Caco-2 (cell line): ENCODE measurements around the gene TVP23A. TPM values are rescaled to one million over a fixed set of nuclear protein-coding genes. Genes with fewer than 3 reads are reported as not detected.

Experiments
- BruUV-seq: library from RNA; stranded (reverse); fragments of 400-500 nt; replicated peaks from 2 replicates; lab custom pipeline; 2021; lab: Mats Ljungman, UMichigan
- CTCF ChIA-PET: fragments of 300-600 bp; sonication (Branson Sonifier 250); formaldehyde crosslinking; loops from one replicate; lab custom pipeline; 2022; ENCODE audit warnings: antibody characterized with exemption; lab: Charles Lee
- POLR2A ChIA-PET: fragments of 300-600 bp; sonication (Branson Sonifier 250); formaldehyde crosslinking; loops from one replicate; lab custom pipeline; 2022; ENCODE audit warnings: antibody characterized with exemption; lab: Charles Lee
- DNase-seq, 2 experiments: peaks; one replicate each; pipeline versions ENCODE4 v3.0.0 to v3.0.0-alpha.2; 2020 to 2022
- H3K27me3 ChIP-seq: replicated peaks from 2 replicates; pipeline ENCODE4 v1.6.0; 2011; ENCODE audit warnings: low read length; ENCODE audit not compliant: control insufficient read depth, insufficient read depth
- H3K36me3 ChIP-seq: 2 replicates; pipeline ENCODE4 v1.5.1; 2011; ENCODE audit warnings: low read length; ENCODE audit not compliant: control insufficient read depth, insufficient read depth
- H3K4me1 ChIP-seq: fragments of 250-450 bp; sonication (Bioruptor Pico); 2 replicates; pipeline ENCODE4 v1.5.1; 2020; ENCODE audit warnings: mild to moderate bottlenecking
- H3K4me3 ChIP-seq: 2 replicates; pipeline ENCODE4 v1.5.1; 2011; ENCODE audit warnings: low read depth, mild to moderate bottlenecking, control low read depth, low read length
- H3K9me3 ChIP-seq: fragments of 250-450 bp; sonication (Bioruptor Pico); 2 replicates; pipeline ENCODE4 v1.5.1; 2020; ENCODE audit warnings: mild to moderate bottlenecking, moderate library complexity
- H3K27ac Mint-ChIP-seq: one replicate; pipeline ENCODE4 v1.8.0; 2022; ENCODE audit warnings: mixed read lengths; ENCODE audit not compliant: unreplicated experiment
- H3K27me3 Mint-ChIP-seq: one replicate; pipeline ENCODE4 v1.8.0; 2022; ENCODE audit warnings: mixed read lengths; ENCODE audit not compliant: insufficient read depth, unreplicated experiment
- H3K36me3 Mint-ChIP-seq: one replicate; pipeline ENCODE4 v1.8.0; 2022; ENCODE audit warnings: mild to moderate bottlenecking, mixed read lengths; ENCODE audit not compliant: insufficient read depth, unreplicated experiment
- H3K4me1 Mint-ChIP-seq: one replicate; pipeline ENCODE4 v1.8.0; 2022; ENCODE audit warnings: low read depth, mixed read lengths; ENCODE audit not compliant: unreplicated experiment
- H3K4me3 Mint-ChIP-seq: one replicate; pipeline ENCODE4 v1.8.0; 2022; ENCODE audit warnings: mild to moderate bottlenecking, moderate library complexity, mixed read lengths; ENCODE audit not compliant: unreplicated experiment
- H3K9me3 Mint-ChIP-seq: one replicate; pipeline ENCODE4 v1.8.0; 2022; ENCODE audit warnings: mixed read lengths; ENCODE audit not compliant: unreplicated experiment
- intact Hi-C: fragments of 100-400 bp; cut with micrococcal nuclease; formaldehyde crosslinking; loops from one replicate; pipeline ENCODE4 v1.10.0; 2022; ENCODE audit not compliant: unreplicated experiment
- total RNA-seq: library from RNA; stranded (reverse); gene quantifications from 2 replicates; pipeline ENCODE4 v1.2.3, GENCODE V29; 2022
- TF ChIP-seq, protein P1 (sequence below), 2 experiments: fragments of 200-600 bp in 1 of 2; IDR thresholded peaks; 1 replicate in 1 of 2; 2 replicates in 1 of 2; pipeline versions ENCODE4 v1.5.1 to v1.8.0; 2011 to 2022; ENCODE audit warnings: antibody characterized with exemption in 1 of 2, control low read depth in 1 of 2, inconsistent platforms in 1 of 2, low read depth in 1 of 2, low read length in 1 of 2, mild to moderate bottlenecking in 1 of 2, moderate library complexity in 1 of 2; ENCODE audit not compliant: insufficient read depth in 1 of 2, severe bottlenecking in 1 of 2, unreplicated experiment in 1 of 2

Gene TVP23A
- total RNA-seq, 1 experiment from 2014 or later, result not detected

GRCh38 chr16:10776280-10776679 is 42.3 kb downstream of the TVP23A start:
- TF ChIP-seq, protein P1, sequence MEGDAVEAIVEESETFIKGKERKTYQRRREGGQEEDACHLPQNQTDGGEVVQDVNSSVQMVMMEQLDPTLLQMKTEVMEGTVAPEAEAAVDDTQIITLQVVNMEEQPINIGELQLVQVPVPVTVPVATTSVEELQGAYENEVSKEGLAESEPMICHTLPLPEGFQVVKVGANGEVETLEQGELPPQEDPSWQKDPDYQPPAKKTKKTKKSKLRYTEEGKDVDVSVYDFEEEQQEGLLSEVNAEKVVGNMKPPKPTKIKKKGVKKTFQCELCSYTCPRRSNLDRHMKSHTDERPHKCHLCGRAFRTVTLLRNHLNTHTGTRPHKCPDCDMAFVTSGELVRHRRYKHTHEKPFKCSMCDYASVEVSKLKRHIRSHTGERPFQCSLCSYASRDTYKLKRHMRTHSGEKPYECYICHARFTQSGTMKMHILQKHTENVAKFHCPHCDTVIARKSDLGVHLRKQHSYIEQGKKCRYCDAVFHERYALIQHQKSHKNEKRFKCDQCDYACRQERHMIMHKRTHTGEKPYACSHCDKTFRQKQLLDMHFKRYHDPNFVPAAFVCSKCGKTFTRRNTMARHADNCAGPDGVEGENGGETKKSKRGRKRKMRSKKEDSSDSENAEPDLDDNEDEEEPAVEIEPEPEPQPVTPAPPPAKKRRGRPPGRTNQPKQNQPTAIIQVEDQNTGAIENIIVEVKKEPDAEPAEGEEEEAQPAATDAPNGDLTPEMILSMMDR (IDR thresholded peaks at IDR 0.05; ENCODE audit: insufficient read depth in 1 of 2, low read depth in 1 of 2, low read length in 1 of 2, severe bottlenecking in 1 of 2, unreplicated experiment in 1 of 2), result no peak
- H3K4me1 Mint-ChIP-seq, result no peaks in the 10 kb centered on the region
- Histone ChIP-seq H3K9me3 (no peaks in the 10 kb centered on the region), H3K27me3 (no peaks in the 10 kb centered on the region), H3K4me3 (no peak overlapping the region), H3K4me1 (no peaks in the 10 kb centered on the region), H3K36me3 (no peaks in the 10 kb centered on the region)
- no TSS peak for BruUV-seq
- H3K4me3 Mint-ChIP-seq, result no peak overlapping the region
- no peaks in the 10 kb centered on the region for H3K9me3 Mint-ChIP-seq
- H3K27me3 Mint-ChIP-seq, result no peaks in the 10 kb centered on the region
- DNase-seq, result no peak
- ChIA-PET POLR2A (no interaction called here), CTCF (no interaction called here)
- no peaks in the 10 kb centered on the region for H3K36me3 Mint-ChIP-seq
- no peak overlapping the region for H3K27ac Mint-ChIP-seq
- intact Hi-C loops, result loop anchor here (10.0 kb wide), 1 partner anchor 139 kb away; no protein-coding TSS in a partner anchor

DNA sequence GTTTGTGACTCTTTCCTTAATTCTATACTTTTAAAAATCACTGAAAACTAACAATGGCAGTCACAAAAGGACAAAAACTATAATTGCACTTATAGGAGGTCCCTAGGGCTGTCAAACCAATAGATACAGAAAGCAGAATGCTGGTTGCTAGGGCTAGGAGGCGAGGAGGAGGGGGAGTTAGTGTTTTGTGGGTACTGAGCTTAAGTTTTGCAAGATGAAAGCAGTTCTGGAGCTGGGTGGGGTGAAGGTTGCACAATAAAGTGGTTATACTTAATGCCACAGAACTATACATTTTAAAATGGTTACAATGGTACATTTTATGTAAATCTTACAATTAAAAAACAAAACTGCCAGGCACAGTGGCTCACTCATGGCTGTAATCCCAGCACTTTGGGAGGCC is 47.7 kb downstream of the TVP23A start:
- intact Hi-C loops, result loop anchor here (10.0 kb wide), 1 partner anchor 144 kb away; no protein-coding TSS in a partner anchor
- ChIA-PET POLR2A (no interaction called here), CTCF (no interaction called here)
- Histone ChIP-seq H3K36me3 (no peaks in the 10 kb centered on the region), H3K27me3 (no peaks in the 10 kb centered on the region), H3K4me3 (no peak overlapping the region), H3K4me1 (no peaks in the 10 kb centered on the region), H3K9me3 (no peaks in the 10 kb centered on the region)
- TF ChIP-seq, protein P1 (IDR thresholded peaks at IDR 0.05; ENCODE audit: insufficient read depth in 1 of 2, low read depth in 1 of 2, low read length in 1 of 2, severe bottlenecking in 1 of 2, unreplicated experiment in 1 of 2), result no peak
- Mint-ChIP-seq H3K36me3 (no peaks in the 10 kb centered on the region), H3K27ac (no peak overlapping the region), H3K4me3 (no peak overlapping the region), H3K9me3 (no peaks in the 10 kb centered on the region), H3K27me3 (no peaks in the 10 kb centered on the region), H3K4me1 (no peaks in the 10 kb centered on the region)
- BruUV-seq, result no TSS peak
- DNase-seq, result no peak

DNA sequence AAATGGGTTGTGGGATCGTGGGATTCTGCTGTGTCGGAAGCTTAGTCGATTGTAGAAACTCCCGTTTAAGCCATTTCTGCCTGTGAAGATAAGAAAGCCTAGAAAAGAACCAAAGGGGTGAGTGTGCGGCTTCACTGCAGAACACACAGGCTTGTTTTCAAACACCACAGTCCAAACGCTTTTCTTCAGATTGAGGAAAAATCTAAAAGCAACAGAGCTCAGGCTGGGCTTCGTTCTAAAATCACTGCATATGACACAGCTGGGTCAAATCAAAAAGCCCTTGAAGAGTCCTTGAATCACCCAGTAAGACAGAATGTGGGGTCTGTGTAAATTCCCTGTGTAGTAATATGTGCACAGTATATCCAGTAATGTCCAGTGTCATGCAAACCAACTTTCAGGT is 49.2 kb downstream of the TVP23A start:
- H3K4me3 Mint-ChIP-seq, result no peak overlapping the region
- Histone ChIP-seq H3K9me3 (no peaks in the 10 kb centered on the region), H3K27me3 (no peaks in the 10 kb centered on the region), H3K4me3 (no peak overlapping the region), H3K4me1 (no peaks in the 10 kb centered on the region), H3K36me3 (no peaks in the 10 kb centered on the region)
- ChIA-PET CTCF (no interaction called here), POLR2A (no interaction called here)
- no peaks in the 10 kb centered on the region for H3K9me3 Mint-ChIP-seq
- H3K4me1 Mint-ChIP-seq, result no peaks in the 10 kb centered on the region
- TF ChIP-seq, protein P1 (IDR thresholded peaks at IDR 0.05; ENCODE audit: insufficient read depth in 1 of 2, low read depth in 1 of 2, low read length in 1 of 2, severe bottlenecking in 1 of 2, unreplicated experiment in 1 of 2), result no peak
- no peak for DNase-seq
- intact Hi-C loops, result no loop called here
- H3K27ac Mint-ChIP-seq, result no peak overlapping the region
- no peaks in the 10 kb centered on the region for H3K36me3 Mint-ChIP-seq
- BruUV-seq, result no TSS peak
- H3K27me3 Mint-ChIP-seq, result no peaks in the 10 kb centered on the region
